CD4-positive, CD25-positive, alpha-beta regulatory T cell (primary cell): ENCODE measurements around the gene ZFYVE21. TPM values are rescaled to one million over a fixed set of nuclear protein-coding genes. Genes with fewer than 3 reads are reported as not detected.

ENCODE experiments used
- ATAC-seq, 2 donors: fragments of 150-1000 bp; cut with Tn5 transposase; one replicate each; pipeline ENCODE4 v1.10.0; 2021; ENCODE audit warnings: low read depth in 2 of 2, moderate number of reproducible peaks in 2 of 2, moderate library complexity in 1 of 2
- DNase-seq, 3 donors: peaks; one replicate each; pipeline versions ENCODE4 v3.0.0 to v3.0.0-alpha.2; 2012 to 2022; ENCODE audit warnings: mixed read lengths in 1 of 3
- H3K27ac ChIP-seq: one replicate; pipeline ENCODE4 v1.7.0; 2013; ENCODE audit warnings: mild to moderate bottlenecking, low read length; ENCODE audit not compliant: insufficient read depth, poor library complexity, severe bottlenecking
- H3K27me3 ChIP-seq: one replicate; pipeline ENCODE4 v1.7.0; 2013; ENCODE audit warnings: low read length; ENCODE audit not compliant: control insufficient read depth, insufficient read depth
- H3K36me3 ChIP-seq: one replicate; pipeline ENCODE4 v1.7.0; 2013; ENCODE audit warnings: mild to moderate bottlenecking, low read length, moderate library complexity; ENCODE audit not compliant: control insufficient read depth, insufficient read depth
- H3K4me1 ChIP-seq: 2 replicates; pipeline ENCODE4 v1.7.0; 2013; ENCODE audit warnings: mild to moderate bottlenecking, low read length; ENCODE audit not compliant: insufficient read depth, control insufficient read depth, poor library complexity, severe bottlenecking
- H3K4me3 ChIP-seq: one replicate; pipeline ENCODE4 v1.7.0; 2013; ENCODE audit warnings: low read depth, mild to moderate bottlenecking, low read length, moderate library complexity
- H3K9me3 ChIP-seq, 2 experiments: 1 replicate in 1 of 2; 2 replicates in 1 of 2; pipeline ENCODE4 v1.7.0; 2013; ENCODE audit warnings: low read length in 2 of 2, mild to moderate bottlenecking in 1 of 2, moderate library complexity in 1 of 2; ENCODE audit not compliant: control insufficient read depth in 2 of 2
- H3K27ac Mint-ChIP-seq, 3 donors: one replicate each; pipeline ENCODE4 v1.8.0; 2020 to 2022; ENCODE audit warnings: mild to moderate bottlenecking in 3 of 3, mixed read lengths in 3 of 3, moderate library complexity in 2 of 3
- H3K27me3 Mint-ChIP-seq: one replicate; pipeline ENCODE4 v1.8.0; 2022; ENCODE audit warnings: mild to moderate bottlenecking, mixed read lengths
- H3K36me3 Mint-ChIP-seq: one replicate; pipeline ENCODE4 v1.8.0; 2020; ENCODE audit warnings: mixed read lengths
- H3K4me1 Mint-ChIP-seq, 4 donors: one replicate each; pipeline ENCODE4 v1.8.0; 2020 to 2022; ENCODE audit warnings: mixed read lengths in 4 of 4, mild to moderate bottlenecking in 1 of 4
- H3K4me3 Mint-ChIP-seq, 4 donors: one replicate each; pipeline ENCODE4 v1.8.0; 2020 to 2022; ENCODE audit warnings: mild to moderate bottlenecking in 4 of 4, mixed read lengths in 4 of 4, moderate library complexity in 3 of 4
- H3K9me3 Mint-ChIP-seq, 7 donors: one replicate each; pipeline ENCODE4 v1.8.0; 2020 to 2022; ENCODE audit warnings: mixed read lengths in 7 of 7, mild to moderate bottlenecking in 3 of 7, moderate library complexity in 2 of 7
- polyA plus RNA-seq, 4 donors: library from polyadenylated mRNA; unstranded; fragments of 300-500 nt; fragmentation: Illumina TruSeq; gene quantifications; one replicate each; pipeline ENCODE4 v1.2.3, GENCODE V29; 2021
- total RNA-seq: library from RNA; stranded (reverse); gene quantifications from one replicate; pipeline ENCODE4 v1.2.3, GENCODE V29; 2022

Gene ZFYVE21
- total RNA-seq = 13.7 TPM
- polyA plus RNA-seq = 10 to 100 TPM; 12.1 to 25.0 (median 16.1) TPM

GRCh38 chr14:103715052-103716000 lies at the start of gene ZFYVE21, which contains the start of gene XRCC3:
Gene ZFYVE21 (plus strand): TSS chr14:103715810. CDS start chr14:103715842, 32 bp downstream.
Gene XRCC3 (minus strand): TSS chr14:103715451. CDS start chr14:103711087, 4,364 bp downstream.
- no peaks in the 10 kb centered on the region for H3K27me3 Mint-ChIP-seq
- peak within 1 kb of the TSS; percentile 55 for H3K27ac ChIP-seq
- H3K4me1 Mint-ChIP-seq = peaks cover 19 to 58% (median 28%) of the 10 kb centered on the region in 4 donors
- H3K9me3 ChIP-seq = no peaks in the 10 kb centered on the region
- peak within 1 kb of the TSS; percentile 78 to 92 (median 82) for H3K27ac Mint-ChIP-seq
- ATAC-seq = peak; percentile 96 to 97
- H3K4me1 ChIP-seq = peaks cover 18% of the 10 kb centered on the region
- peak within 1 kb of the TSS; percentile 93 to 95 (median 94) for H3K4me3 Mint-ChIP-seq
- peaks cover 0 to 2% (median 0%) of the 10 kb centered on the region in 7 donors for H3K9me3 Mint-ChIP-seq
- DNase-seq = peak; percentile 99 to 100 (median 100)
- peaks cover 6% of the 10 kb centered on the region for H3K36me3 Mint-ChIP-seq
- H3K27me3 ChIP-seq = no peaks in the 10 kb centered on the region
- no peaks in the 10 kb centered on the region for H3K36me3 ChIP-seq
- peak within 1 kb of the TSS; percentile 37 for H3K4me3 ChIP-seq

GRCh38 chr14:103667671-103668070 lies 47.9 kb upstream of the ZFYVE21 start:
- Histone ChIP-seq H3K9me3 (no peaks in the 10 kb centered on the region), H3K27ac (no peak overlapping the region), H3K4me1 (no peaks in the 10 kb centered on the region), H3K27me3 (no peaks in the 10 kb centered on the region), H3K36me3 (peaks cover 64% of the 10 kb centered on the region), H3K4me3 (no peak overlapping the region)
- no peak for ATAC-seq
- Mint-ChIP-seq H3K36me3 (peaks cover 33% of the 10 kb centered on the region), H3K4me1 (peaks cover 0 to 4% (median under 1%) of the 10 kb centered on the region in 4 donors), H3K9me3 (no peaks in the 10 kb centered on the region), H3K4me3 (no peak overlapping the region), H3K27me3 (no peaks in the 10 kb centered on the region), H3K27ac (no peak overlapping the region)
- no peak for DNase-seq

- no peaks in the 10 kb centered on the region for H3K9me3 Mint-ChIP-seq
- no peak overlapping the region for H3K27ac ChIP-seq
- no peaks in the 10 kb centered on the region for H3K4me1 ChIP-seq
- no peak for DNase-seq
- no peaks in the 10 kb centered on the region for H3K27me3 Mint-ChIP-seq
- no peaks in the 10 kb centered on the region for H3K27me3 ChIP-seq
- H3K27ac Mint-ChIP-seq = no peak overlapping the region
- peaks cover 67% of the 10 kb centered on the region for H3K36me3 ChIP-seq
- H3K4me3 ChIP-seq = no peak overlapping the region
- H3K4me3 Mint-ChIP-seq = no peak overlapping the region
- no peak for ATAC-seq
- H3K9me3 ChIP-seq = no peaks in the 10 kb centered on the region
- H3K4me1 Mint-ChIP-seq = peaks cover 0 to 4% (median under 1%) of the 10 kb centered on the region in 4 donors
- H3K36me3 Mint-ChIP-seq = peaks cover 36% of the 10 kb centered on the region
Measured at GRCh38 chr14:103668117-103668516, 47.5 kb upstream of the ZFYVE21 start.

- Histone ChIP-seq H3K27ac (no peak overlapping the region), H3K4me1 (no peaks in the 10 kb centered on the region), H3K36me3 (peaks cover 70% of the 10 kb centered on the region), H3K27me3 (no peaks in the 10 kb centered on the region), H3K9me3 (no peaks in the 10 kb centered on the region), H3K4me3 (no peak overlapping the region)
- no peak for ATAC-seq
- Mint-ChIP-seq H3K27ac (no peak overlapping the region), H3K27me3 (no peaks in the 10 kb centered on the region), H3K36me3 (peaks cover 43% of the 10 kb centered on the region), H3K4me3 (no peak overlapping the region), H3K9me3 (no peaks in the 10 kb centered on the region), H3K4me1 (peaks cover 0 to 4% (median 0%) of the 10 kb centered on the region in 4 donors)
- no peak for DNase-seq
Measured at GRCh38 chr14:103669370-103669769, 46.2 kb upstream of the ZFYVE21 start.

- Mint-ChIP-seq H3K4me1 (peaks cover 0 to 4% (median 0%) of the 10 kb centered on the region in 4 donors), H3K4me3 (no peak overlapping the region), H3K27ac (no peak overlapping the region), H3K27me3 (no peaks in the 10 kb centered on the region), H3K9me3 (no peaks in the 10 kb centered on the region), H3K36me3 (peaks cover 47% of the 10 kb centered on the region)
- Histone ChIP-seq H3K36me3 (peaks cover 84% of the 10 kb centered on the region), H3K27me3 (no peaks in the 10 kb centered on the region), H3K4me3 (no peak overlapping the region), H3K27ac (no peak overlapping the region), H3K4me1 (no peaks in the 10 kb centered on the region), H3K9me3 (no peaks in the 10 kb centered on the region)
- DNase-seq = no peak
- ATAC-seq = no peak
Measured at GRCh38 chr14:103671911-103672310, 43.7 kb upstream of the ZFYVE21 start.

GRCh38 chr14:103675957-103676356 lies 39.7 kb upstream of the ZFYVE21 start:
- Histone ChIP-seq H3K36me3 (peaks cover 96% of the 10 kb centered on the region), H3K4me1 (no peaks in the 10 kb centered on the region), H3K27me3 (no peaks in the 10 kb centered on the region), H3K27ac (no peak overlapping the region), H3K4me3 (no peak overlapping the region), H3K9me3 (no peaks in the 10 kb centered on the region)
- DNase-seq = no peak
- Mint-ChIP-seq H3K4me1 (no peaks in the 10 kb centered on the region), H3K27ac (peak overlapping the region in 1 of 3 donors; percentile 41), H3K27me3 (no peaks in the 10 kb centered on the region), H3K36me3 (peaks cover 64% of the 10 kb centered on the region), H3K9me3 (no peaks in the 10 kb centered on the region), H3K4me3 (no peak overlapping the region)
- ATAC-seq = no peak

GRCh38 chr14:103676881-103677675 lies 38.5 kb upstream of the ZFYVE21 start:
- Histone ChIP-seq H3K4me1 (no peaks in the 10 kb centered on the region), H3K27ac (no peak overlapping the region), H3K4me3 (no peak overlapping the region), H3K36me3 (peaks cover 93% of the 10 kb centered on the region), H3K27me3 (no peaks in the 10 kb centered on the region), H3K9me3 (no peaks in the 10 kb centered on the region)
- Mint-ChIP-seq H3K4me3 (no peak overlapping the region), H3K9me3 (no peaks in the 10 kb centered on the region), H3K4me1 (no peaks in the 10 kb centered on the region), H3K27me3 (no peaks in the 10 kb centered on the region), H3K27ac (peak overlapping the region in 1 of 3 donors; percentile 41), H3K36me3 (peaks cover 61% of the 10 kb centered on the region)
- DNase-seq = no peak
- no peak for ATAC-seq
